NT2/D1 (cell line): ENCODE data around the gene ARPC1B.

Source experiments
- YY1 ChIP-seq: IDR thresholded peaks from 2 replicates; pipeline ENCODE4 v1.6.1; 2011; ENCODE audit not compliant: insufficient read length, insufficient read depth
- ZNF274 ChIP-seq: IDR thresholded peaks from 2 replicates; pipeline ENCODE4 v1.6.1; 2011; ENCODE audit warnings: mild to moderate bottlenecking, low read depth, low read length

DNA sequence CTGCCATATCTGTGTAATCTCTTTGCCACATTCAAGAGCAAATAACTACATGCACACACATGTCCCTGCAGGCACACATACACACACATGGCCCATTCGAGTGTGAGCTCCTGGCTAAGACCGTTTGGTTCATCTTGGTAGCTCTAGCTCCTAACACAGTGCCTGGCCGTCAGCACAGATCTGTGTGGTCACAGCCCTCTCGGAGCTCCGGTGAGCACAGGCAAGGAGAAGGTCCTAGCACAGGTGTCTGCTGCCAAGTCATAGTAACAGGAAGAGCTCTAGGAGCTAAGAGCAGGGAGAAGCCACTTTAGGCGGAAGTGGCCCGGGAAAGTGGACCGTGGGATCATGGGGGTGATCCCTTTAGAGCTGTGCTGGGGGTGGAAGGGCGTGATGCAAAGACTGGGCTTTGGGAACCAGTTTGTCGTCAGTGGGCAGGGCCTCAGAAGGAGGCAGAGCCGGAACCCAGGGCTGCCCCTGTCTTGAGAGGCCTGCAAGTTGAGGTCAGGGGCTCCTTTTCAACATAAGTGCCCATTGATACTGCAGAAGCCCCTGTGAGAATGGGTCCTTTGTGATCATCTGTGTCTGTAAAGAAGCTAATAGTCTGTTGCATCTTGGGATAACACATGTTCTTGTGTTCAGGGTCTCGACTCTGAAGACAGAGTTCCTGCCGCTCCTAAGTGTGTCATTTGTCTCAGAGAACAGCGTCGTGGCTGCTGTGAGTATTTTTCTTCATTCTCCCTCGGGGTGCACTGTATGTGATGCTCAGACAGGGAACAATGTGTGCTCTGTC, 16.6 kb upstream of the ARPC1B start:
- no peak for TF ChIP-seq YY1
- TF ChIP-seq ZNF274: no peak
